Fibroblast of the conjunctiva (primary cell): ENCODE results near the gene TNS1.

Experiments used
- DNase-seq: peaks from one replicate; pipeline ENCODE4 v3.0.0-alpha.2; 2010; ENCODE audit warnings: low read depth

TNS1 gene

DNA sequence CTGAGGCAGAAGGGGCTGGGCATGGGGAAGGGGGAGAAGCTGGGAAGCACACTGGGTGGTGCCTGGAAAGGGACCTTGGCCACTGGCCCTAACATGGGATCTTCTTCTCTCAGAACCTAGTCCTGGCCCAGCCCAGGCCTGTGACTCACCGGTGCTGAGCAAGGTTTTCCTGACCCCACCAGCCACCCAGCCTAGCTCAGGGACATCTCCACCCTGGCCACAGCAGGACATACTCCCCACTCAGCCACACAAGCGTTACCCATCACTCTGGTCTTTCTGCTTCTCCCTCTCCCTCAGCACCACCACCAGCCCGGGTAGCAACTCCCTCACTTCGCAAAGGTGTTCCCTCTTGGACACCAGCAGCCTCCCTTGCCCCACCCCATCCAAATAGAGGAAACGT is 22.8 kb downstream of the TNS1 start:
- DNase-seq: no peak

DNA sequence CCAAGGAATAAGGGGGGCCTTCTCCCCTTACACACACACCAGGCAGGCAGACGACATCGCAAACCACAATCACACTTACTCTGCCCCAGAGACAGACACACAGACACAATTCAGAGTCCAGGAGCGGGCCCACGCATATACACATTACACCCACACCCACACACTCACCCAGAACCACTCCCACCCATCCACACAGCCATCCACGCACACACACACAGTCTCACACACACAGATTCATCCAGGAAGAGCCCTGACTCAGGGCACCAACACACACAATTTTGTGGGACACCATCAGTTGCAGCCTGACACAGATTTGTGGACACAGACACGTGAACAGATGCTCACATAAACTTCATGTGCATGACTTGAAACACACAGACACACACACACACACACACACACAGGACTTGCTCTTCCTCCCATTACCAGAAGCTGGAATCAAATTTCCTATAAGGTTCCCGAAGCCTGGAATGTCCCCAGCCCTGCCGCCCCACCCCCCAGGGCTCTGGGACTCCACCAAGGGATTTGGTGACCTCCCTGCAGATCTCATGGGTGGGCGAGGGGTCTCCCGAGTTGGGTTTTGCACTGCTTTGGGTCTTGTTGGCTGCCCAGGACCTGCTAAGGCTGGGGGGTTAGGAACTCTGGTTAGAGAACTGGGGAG is 23.5 kb downstream of the TNS1 start:
- DNase-seq: no peak

- DNase-seq: no peak
These were observed 24.2 kb downstream of the TNS1 start for GRCh38 chr2:217978536-217979150.

- no peak for DNase-seq
These were observed 24.8 kb downstream of the TNS1 start for GRCh38 chr2:217977840-217978535.

GRCh38 chr2:217976301-217976700 is 26.5 kb downstream of the TNS1 start:
- no peak for DNase-seq

DNA sequence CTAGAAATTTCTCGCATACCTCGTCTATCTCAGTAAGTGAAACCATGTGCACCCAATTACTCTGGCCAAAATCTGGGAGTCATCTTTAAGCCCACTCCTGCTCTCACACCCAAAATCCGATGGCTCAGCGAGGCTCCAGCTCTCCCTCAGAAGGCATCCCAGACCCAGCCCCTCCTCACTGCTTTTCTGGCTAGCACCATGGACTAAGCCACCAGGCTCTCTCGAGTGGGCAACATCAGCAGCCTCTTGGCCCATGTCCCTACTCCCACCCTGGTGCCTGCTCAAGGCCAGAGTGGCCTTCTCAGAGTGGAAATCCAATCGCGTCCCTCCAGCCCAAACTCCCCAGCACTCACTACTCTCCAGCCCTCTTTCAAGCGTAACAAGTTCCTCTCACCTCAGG is 27.2 kb downstream of the TNS1 start:
- DNase-seq: no peak

DNA sequence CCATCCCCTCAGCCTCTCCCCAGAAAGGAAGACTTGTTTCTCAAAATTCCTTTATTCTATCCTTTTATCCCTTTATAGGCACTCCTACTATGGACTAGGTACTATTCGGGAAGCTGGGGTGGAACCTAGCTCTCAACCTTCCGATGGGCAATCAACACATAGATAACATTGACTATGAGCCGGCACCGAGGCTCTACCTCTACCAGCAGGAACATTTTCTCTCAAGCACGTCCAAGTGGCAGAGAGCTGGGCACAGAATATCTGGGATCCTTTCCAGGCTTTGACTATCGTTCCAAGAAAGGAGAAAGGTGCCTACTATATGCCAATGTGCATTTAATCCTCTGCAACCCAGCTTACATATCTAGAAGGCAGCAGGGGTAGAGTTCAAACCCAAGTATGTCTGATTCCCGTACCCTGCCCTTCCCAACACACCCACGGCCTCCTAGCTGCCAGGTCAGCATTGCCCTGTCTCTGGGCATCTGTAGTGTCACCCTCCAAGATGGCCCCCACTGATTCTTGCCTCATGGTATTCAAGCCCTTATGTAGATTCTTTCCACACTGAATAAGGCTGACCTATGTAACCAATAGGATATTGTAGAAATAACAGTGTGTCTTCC is 28.3 kb downstream of the TNS1 start:
- no peak for DNase-seq

- no peak for DNase-seq
These were observed 29.6 kb downstream of the TNS1 start for GRCh38 chr2:217973008-217973787.

DNA sequence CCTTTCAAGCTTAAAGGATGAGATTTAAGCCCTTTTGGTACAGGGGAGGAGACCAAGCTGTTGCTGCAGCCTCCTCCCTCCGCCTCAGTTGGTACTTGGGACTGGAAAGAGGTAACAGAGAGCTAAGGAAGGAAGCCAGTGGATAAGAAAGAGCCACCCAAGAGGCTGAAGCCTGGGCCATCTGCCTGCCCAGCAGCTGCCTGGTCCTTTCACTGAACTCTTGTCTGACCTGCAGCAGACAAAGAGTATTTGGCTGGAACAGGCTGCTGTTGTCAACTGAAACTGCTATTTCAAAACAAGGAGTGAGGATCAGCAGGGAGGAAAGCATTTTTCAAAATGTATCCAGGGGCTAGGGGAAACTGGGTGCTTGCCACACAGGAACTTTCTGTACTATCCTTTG is 30.3 kb downstream of the TNS1 start:
- DNase-seq: no peak

DNA sequence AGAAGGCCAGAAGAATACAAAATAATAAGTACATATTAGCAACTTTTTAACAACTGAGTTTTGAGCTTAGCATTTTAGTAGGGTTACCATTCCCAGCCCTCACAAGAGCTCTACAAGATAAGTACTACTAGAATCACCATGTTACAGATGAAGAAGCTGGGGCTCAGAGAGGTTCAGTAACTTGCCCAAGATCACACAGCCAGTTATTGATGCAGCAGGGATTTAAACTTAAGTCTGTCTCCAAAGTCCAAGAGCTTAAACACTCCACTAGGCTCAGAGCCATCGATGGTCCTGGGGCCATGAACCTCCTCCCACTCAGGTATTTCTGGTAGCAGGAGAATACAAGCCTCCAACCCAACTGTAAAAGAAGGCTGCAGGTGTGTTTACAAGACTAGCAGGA is 30.8 kb downstream of the TNS1 start:
- no peak for DNase-seq

DNA sequence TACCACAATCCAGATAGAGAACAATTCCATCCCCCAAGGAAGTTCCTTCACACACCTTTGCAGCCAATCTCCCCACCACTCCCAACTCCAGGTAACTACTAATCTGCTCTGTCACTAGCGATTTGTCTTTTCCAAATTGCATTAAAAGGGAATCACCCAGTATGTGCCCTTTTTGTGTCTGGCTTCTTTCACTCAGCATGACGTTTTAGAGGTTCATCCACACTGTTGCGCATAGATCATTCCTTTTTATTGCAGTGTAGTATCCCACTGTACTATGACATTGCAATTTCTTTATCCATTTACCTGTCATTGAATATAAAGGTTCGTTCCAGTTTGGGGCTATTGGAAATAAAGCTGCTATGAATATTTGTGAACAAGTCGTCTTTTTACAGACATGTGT is 31.6 kb downstream of the TNS1 start:
- DNase-seq: no peak

GRCh38 chr2:217970206-217970605 is 32.6 kb downstream of the TNS1 start:
- DNase-seq: no peak

DNA sequence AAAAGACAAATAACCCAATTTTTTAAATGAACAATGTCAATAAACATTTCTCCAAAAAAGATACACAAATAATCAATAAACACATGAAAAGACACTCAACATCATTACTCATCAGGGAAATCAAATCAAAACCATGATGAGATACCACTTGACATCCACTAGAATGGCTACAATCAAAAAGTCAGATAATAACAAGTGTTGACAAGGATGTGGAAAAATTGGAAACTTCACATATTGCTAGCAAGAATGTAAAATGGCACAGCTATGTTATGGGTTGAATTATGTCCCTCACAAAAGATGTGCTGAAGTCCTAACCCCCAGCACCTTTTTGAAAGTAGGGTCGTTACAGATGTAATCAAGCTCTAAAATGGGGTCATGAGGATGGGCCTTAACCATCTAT is 33.2 kb downstream of the TNS1 start:
- DNase-seq: no peak

DNA sequence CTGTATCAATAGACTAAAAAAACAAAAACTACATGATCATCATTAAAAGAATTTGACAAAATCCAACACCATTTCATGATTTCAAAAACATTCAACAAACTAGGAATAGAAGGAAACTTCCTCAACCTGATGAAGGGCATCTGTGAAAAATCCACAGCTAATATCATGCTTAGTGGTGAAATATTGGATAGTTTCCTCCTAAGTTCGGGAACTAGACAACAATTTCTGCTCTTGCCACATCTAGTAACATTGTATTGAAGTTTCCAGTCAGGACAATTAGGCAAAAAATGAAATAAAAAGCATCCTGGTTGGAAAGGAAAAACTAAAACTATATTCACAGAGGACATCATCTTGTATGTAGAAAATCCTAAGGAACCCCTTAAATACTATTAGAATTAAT is 34.8 kb downstream of the TNS1 start:
- DNase-seq: no peak

DNA sequence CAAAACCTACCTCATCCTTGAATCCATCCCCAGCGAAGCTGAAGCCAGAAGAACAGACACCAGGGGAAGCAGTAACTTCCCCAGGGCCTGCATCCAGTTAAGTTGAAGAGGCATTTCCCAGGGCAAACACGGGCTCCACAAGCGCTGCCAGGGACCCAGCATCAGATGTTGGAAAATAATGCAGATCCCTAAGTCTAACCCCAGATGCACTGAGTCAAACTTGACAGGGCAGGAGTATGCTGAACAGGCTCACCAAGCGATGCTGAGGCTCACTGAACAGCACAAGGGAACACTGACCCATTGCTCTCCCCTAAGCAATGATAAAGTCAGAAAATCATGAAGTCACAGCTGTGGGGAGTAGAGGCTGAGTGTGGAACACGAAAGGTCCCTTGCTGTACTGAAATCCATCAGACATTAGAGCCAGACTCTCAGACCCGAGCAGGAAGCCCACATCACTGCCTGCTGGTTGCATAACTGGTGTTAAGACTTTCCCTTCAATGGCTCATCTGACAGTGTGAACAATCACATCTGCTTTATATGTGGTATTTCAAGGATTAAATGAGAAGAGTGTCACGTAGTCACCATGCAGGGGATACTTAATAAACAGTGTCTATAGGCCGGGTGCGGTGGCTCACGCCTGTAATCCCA is 36.2 kb downstream of the TNS1 start:
- no peak for DNase-seq

GRCh38 chr2:217964275-217965161 is 38.3 kb downstream of the TNS1 start:
- DNase-seq: no peak

- DNase-seq: no peak
These were observed 42.4 kb downstream of the TNS1 start for GRCh38 chr2:217960351-217960750.

GRCh38 chr2:217959723-217960122 is 43.1 kb downstream of the TNS1 start:
- no peak for DNase-seq

DNA sequence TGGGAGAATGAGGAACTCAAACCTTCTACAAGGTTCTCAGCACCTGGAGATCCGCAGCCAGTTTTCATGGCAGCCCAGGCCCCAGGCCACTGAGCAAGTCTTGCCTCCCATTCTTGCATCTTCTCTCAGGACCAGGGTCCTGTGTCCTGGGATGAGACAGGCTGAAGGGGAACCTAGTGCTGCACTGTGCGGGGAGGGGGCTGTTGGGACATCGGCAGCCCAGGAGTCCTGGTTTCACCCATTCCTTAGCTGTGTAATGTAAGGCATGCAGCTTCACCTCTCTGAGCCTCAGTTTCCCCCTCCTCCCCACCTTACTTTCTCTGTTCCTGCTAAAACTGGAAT is 43.9 kb downstream of the TNS1 start:
- DNase-seq: no peak

GRCh38 chr2:217958206-217958883 is 44.5 kb downstream of the TNS1 start:
- DNase-seq: no peak
